HG02610 (cell line): ENCODE measurements around the gene CCDC148.

Experiments used
- ATAC-seq: cut with Tn5 transposase; IDR thresholded peaks from one replicate; pipeline ENCODE4 v1.9.1; 2021; ENCODE audit warnings: mild to moderate bottlenecking, moderate library complexity; ENCODE audit not compliant: unreplicated experiment

The CCDC148 gene

DNA sequence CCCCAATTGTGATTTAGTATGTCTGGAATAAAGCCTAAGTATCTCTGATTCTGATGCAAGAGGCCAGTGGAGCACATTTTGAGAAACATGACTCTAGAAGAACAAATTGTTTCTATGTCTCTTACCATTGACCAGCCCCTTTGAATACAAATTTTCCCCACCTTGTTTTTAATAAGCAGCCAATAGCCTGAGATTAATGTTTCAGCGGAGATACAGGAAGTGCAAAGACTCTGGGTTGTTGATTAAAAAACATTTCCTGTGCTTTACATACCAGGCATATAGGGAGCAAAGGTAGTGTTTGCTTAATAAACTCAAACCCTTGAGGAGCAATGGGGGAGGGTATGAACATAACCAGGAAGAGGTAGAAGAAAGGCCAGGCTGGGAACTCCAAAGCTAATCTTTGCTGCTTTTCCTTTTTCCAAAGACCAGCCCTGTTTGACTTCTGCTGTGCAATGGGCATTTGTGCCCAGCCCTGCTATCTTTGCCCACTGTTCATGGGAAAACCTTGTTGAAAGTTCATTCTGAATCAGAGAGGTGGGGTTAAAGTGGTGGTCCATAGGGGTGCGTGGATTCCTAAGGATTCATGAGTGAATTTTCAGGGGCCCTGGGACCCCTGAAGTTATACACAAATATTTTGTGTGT is 325.6 kb downstream of the CCDC148 start:
- ATAC-seq = no peak

DNA sequence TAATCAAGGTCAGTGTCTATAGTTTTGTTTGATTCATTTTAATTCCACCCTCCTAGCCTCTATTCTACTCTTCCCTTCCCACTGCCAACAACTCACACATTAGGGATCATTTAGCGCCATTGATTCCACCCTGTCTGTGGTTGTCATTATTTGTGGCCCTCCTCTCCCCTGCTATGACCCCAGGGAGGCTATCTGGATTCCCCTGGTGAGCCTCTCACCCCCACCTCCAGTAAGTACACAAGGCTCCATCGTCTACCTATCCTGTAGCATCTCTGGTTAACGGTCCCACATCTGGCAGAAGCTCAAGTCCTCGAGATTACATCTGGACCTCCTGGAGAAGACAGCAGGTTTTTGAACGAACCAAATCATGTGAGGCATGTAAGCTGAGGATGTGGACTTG is 327.5 kb downstream of the CCDC148 start:
- ATAC-seq = no peak

DNA sequence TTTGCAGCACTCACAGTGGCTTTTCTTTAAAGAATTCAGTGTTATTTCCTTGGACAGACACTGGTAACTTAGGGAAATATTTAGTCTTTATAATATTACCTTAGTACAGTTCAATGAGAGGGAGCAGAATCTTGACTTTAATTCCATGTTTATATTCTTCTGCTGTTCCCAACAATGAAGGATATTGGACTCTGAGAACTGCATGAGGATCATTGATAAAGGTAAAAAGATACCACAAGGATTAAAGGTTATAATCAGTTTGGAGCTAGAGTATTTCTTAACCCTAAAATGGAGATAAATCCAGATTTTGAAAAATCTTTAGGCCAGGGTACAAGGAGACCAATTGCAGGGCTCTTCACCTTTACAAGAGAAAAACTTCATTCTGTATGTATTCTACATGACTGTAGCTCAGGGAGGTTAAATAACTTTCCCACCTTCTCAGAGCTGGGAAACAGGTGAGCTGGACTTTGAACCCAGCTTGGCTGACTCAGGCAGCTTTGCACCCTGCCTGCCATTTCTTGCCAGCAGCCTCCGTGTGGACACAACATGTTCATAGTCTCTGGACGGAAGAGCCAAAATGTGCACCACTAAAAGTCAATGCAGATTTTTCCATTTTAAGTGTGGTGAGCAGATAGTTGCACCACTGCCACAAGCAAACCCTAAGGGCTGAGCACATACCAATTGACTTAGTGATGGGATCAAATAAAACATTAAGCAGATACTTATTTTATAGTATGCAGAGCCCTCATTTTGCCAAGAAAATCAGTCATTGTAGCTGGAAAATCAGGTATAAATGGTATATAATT is 328.2 kb downstream of the CCDC148 start:
- no peak for ATAC-seq

DNA sequence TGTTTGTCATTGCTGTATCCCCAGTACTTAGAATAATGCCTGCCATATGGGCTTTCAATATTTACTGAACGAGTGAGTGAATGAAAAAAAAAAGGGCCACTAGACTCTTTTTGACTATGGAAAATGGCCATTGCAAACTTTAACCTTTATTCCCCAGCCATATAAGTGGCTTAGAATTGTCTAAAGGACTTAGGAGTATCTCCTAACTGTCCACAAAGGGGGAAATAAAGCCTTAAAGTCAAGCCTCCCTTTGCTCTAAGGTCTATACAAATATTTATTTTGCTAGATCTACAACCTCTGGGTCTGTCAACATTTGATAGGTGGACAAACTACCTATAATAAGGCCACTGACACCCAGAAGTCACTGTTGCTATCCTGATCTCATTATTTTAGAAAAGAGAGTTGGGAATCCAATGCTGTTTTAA is 329.2 kb downstream of the CCDC148 start:
- no peak for ATAC-seq

DNA sequence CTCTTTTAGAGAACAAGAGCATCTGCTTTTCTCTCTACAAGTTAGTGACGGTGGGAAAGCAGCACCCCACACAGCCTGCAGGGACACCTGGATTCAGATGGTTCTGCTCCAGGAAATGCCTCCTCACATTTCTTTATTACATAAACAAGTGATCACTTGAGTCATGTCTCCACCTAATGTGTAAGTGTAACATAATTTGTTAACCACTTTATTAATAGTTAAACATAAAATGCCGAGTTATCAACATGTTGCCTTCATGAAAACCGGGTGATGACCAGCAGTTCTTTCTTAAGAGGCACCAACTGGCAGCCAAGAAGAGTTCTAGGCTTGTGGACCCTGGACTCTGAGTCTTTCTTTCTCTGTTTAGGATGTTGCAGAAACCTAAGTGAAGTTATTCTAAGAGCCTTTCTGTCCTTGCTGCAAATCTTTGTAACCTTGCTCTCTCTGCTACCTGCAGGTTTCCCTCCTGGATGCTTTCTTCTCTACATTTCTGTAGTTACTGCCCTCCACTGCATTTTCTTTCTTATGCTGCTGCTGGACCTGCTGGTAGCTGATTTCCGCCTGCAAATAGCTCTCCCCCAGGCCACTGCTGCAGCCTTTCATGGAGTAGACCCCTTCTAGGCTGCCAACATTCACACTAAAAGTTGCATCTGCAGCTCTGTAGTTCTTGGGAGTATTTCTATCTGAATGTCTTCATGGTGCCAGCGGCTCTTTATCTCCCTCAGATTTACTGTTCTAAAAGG is 330.6 kb downstream of the CCDC148 start:
- no peak for ATAC-seq

DNA sequence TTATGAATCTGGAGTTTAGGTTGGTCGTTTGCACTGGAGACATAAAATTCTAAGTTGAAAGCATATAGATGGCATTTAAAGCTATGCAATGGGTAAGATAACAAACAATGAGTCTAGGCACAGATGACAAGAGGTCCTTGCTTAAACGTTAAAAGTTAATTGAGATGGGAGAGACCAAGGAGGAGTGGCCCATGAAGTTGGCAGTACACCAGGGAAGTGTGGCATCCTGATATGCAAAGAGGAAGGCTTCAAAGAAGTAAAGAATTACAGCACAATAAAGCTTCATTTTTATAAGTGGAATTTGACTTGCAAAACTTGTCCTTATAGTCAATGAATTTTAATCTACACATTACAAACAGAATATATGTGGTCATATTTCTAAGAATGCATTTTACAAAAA is 331.7 kb downstream of the CCDC148 start:
- ATAC-seq = no peak
